OCI-LY1 (cell line): ENCODE measurements around the gene MAP3K14.

ENCODE experiments used
- H2AFZ ChIP-seq: fragments of 200-600 bp; sonication (generic), shearing (Covaris generic); 2 replicates; pipeline ENCODE4 v1.6.0; 2014; ENCODE audit warnings: antibody characterized with exemption, mild to moderate bottlenecking, low read length
- H3F3A ChIP-seq: fragments of 200-600 bp; sonication (generic), shearing (Covaris generic); 2 replicates; pipeline ENCODE4 v1.6.0; 2014; ENCODE audit warnings: mild to moderate bottlenecking, antibody characterized with exemption, low read length, moderate library complexity; ENCODE audit not compliant: insufficient read depth
- H3K27ac ChIP-seq: fragments of 200-600 bp; sonication (generic); 2 replicates; pipeline ENCODE4 v1.5.1; 2014; ENCODE audit warnings: low read length, mixed run types, mild to moderate bottlenecking, low read depth; ENCODE audit not compliant: poor library complexity, severe bottlenecking
- H3K27me3 ChIP-seq: fragments of 200-600 bp; sonication (generic); 2 replicates; pipeline ENCODE4 v1.6.0; 2014; ENCODE audit warnings: antibody characterized with exemption, mild to moderate bottlenecking, low read length, moderate library complexity; ENCODE audit not compliant: insufficient read depth
- H3K36me3 ChIP-seq: fragments of 200-600 bp; sonication (generic); 2 replicates; pipeline ENCODE4 v1.6.1; 2014; ENCODE audit warnings: mild to moderate bottlenecking, antibody characterized with exemption, low read length, moderate library complexity, mixed read lengths; ENCODE audit not compliant: insufficient read depth
- H3K4me1 ChIP-seq: fragments of 200-600 bp; sonication (generic); 2 replicates; pipeline ENCODE4 v1.5.1; 2014; ENCODE audit warnings: mild to moderate bottlenecking, low read length, moderate library complexity; ENCODE audit not compliant: insufficient read depth, severe bottlenecking
- H3K4me2 ChIP-seq: fragments of 200-600 bp; sonication (generic), shearing (Covaris generic); 2 replicates; pipeline ENCODE4 v1.6.1; 2014; ENCODE audit warnings: low read length
- H3K4me3 ChIP-seq: fragments of 200-600 bp; sonication (generic); 2 replicates; pipeline ENCODE4 v1.5.1; 2014; ENCODE audit warnings: low read length, low read depth, mild to moderate bottlenecking, mixed read lengths; ENCODE audit not compliant: poor library complexity, severe bottlenecking
- H3K79me2 ChIP-seq: fragments of 200-600 bp; shearing (Covaris generic); 2 replicates; pipeline ENCODE4 v1.6.1; 2016; ENCODE audit warnings: mixed run types, low read length, mixed read lengths; ENCODE audit not compliant: insufficient read depth
- H3K9ac ChIP-seq: fragments of 200-600 bp; sonication (generic), shearing (Covaris generic); 2 replicates; pipeline ENCODE4 v1.6.1; 2014; ENCODE audit warnings: mild to moderate bottlenecking, low read length, mixed read lengths
- H3K9me2 ChIP-seq: fragments of 200-600 bp; sonication (generic), shearing (Covaris generic); 2 replicates; pipeline ENCODE4 v1.6.1; 2014; ENCODE audit warnings: low read depth, mild to moderate bottlenecking, low read length, mixed read lengths
- H3K9me3 ChIP-seq: fragments of 200-600 bp; shearing (Covaris generic); 2 replicates; pipeline ENCODE4 v1.6.1; 2014; ENCODE audit warnings: low read length, mixed read lengths
- H4K20me1 ChIP-seq: fragments of 200-600 bp; sonication (generic), shearing (Covaris generic); 2 replicates; pipeline ENCODE4 v1.6.0; 2016; ENCODE audit warnings: mild to moderate bottlenecking, low read length; ENCODE audit not compliant: insufficient read depth
- EZH2 ChIP-seq: fragments of 200-600 bp; sonication (generic), shearing (Covaris generic); IDR thresholded peaks from 2 replicates; pipeline ENCODE4 v1.8.0; 2017; ENCODE audit warnings: borderline replicate concordance, mixed run types, mild to moderate bottlenecking, antibody characterized with exemption, low read length, moderate library complexity, mixed read lengths
- TF ChIP-seq, protein P1 (sequence below): fragments of 200-600 bp; sonication (generic), shearing (Covaris generic); IDR thresholded peaks from 2 replicates; pipeline ENCODE4 v1.5.1; 2017; ENCODE audit warnings: mild to moderate bottlenecking, antibody characterized with exemption, low read length, moderate library complexity, mixed read lengths

The MAP3K14 gene

DNA sequence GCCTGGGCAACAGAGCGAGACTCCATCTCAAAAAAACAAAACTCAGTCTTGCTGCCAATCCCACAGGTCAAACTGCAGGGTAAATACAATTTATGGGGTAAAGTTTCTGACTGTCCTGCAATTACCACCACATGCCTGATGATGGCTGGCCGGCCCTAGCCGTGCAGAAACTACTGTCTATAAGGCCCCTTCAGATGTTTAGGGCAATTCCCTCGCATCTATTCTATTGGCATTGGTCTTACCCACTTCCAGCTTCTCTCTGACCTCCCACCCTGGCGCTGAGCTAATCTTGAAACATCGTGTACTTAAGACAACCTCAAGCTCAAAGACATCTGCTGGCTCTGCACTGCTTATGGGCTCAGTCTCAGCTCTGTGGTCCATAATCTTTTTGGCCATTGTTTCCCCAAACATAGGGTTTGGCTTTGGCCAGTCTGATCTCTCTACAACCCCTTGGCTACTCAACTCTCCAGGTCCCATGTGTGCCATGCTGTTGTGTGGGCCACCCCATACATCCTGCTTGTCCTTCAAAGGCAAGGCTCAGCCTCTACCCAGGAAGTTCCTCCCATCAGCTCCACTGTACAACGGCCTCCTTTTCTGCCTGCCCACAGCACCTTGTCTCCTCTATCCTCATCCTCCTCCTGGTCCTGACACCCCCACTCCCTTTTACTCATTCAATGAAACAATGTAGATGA is 16.6 kb downstream of the MAP3K14 start:
- H3K9ac ChIP-seq: no peak overlapping the region
- no peak overlapping the region for H2AFZ ChIP-seq
- no peak overlapping the region for H3K27ac ChIP-seq
- no peaks in the 10 kb centered on the region for H3K27me3 ChIP-seq
- no peak overlapping the region for H3K4me2 ChIP-seq
- peaks cover 55% of the 10 kb centered on the region for H3K4me1 ChIP-seq
- no peaks in the 10 kb centered on the region for H4K20me1 ChIP-seq
- no peaks in the 10 kb centered on the region for H3K9me3 ChIP-seq
- no peaks in the 10 kb centered on the region for H3K79me2 ChIP-seq
- no peaks in the 10 kb centered on the region for H3K9me2 ChIP-seq
- no peaks in the 10 kb centered on the region for H3K36me3 ChIP-seq
- TF ChIP-seq, protein P1, sequence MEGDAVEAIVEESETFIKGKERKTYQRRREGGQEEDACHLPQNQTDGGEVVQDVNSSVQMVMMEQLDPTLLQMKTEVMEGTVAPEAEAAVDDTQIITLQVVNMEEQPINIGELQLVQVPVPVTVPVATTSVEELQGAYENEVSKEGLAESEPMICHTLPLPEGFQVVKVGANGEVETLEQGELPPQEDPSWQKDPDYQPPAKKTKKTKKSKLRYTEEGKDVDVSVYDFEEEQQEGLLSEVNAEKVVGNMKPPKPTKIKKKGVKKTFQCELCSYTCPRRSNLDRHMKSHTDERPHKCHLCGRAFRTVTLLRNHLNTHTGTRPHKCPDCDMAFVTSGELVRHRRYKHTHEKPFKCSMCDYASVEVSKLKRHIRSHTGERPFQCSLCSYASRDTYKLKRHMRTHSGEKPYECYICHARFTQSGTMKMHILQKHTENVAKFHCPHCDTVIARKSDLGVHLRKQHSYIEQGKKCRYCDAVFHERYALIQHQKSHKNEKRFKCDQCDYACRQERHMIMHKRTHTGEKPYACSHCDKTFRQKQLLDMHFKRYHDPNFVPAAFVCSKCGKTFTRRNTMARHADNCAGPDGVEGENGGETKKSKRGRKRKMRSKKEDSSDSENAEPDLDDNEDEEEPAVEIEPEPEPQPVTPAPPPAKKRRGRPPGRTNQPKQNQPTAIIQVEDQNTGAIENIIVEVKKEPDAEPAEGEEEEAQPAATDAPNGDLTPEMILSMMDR: no peak
- TF ChIP-seq EZH2: no peak
- H3K4me3 ChIP-seq: no peak overlapping the region
- no peaks in the 10 kb centered on the region for H3F3A ChIP-seq

DNA sequence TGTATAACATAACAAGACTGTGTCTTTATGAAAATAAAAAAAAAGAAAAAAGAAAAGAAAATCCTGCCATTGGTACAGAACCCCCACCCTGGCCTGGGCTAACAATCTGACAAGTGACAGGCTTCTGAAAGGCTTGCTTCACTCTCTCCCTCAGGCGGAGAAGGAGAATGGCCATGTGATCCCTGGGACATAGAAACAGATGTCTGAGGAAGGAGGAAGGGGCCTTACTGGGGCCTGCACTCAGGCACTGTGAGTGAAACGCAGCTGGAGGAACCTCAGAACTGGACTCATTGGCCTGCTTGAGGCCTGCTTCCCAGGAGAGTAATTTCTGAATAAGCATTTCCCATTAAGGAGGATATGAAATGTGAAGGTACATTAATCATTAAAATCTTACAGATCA is 17.5 kb downstream of the MAP3K14 start:
- no peaks in the 10 kb centered on the region for H3K79me2 ChIP-seq
- no peaks in the 10 kb centered on the region for H4K20me1 ChIP-seq
- H3K27ac ChIP-seq: peak overlapping the region; percentile 45
- no peaks in the 10 kb centered on the region for H3K27me3 ChIP-seq
- H3K9me3 ChIP-seq: no peaks in the 10 kb centered on the region
- no peak overlapping the region for H3K9ac ChIP-seq
- no peaks in the 10 kb centered on the region for H3K9me2 ChIP-seq
- no peak overlapping the region for H3K4me2 ChIP-seq
- H3K4me3 ChIP-seq: no peak overlapping the region
- H3K36me3 ChIP-seq: no peaks in the 10 kb centered on the region
- no peaks in the 10 kb centered on the region for H3F3A ChIP-seq
- H2AFZ ChIP-seq: no peak overlapping the region
- H3K4me1 ChIP-seq: peaks cover 55% of the 10 kb centered on the region
- TF ChIP-seq, protein P1: no peak
- TF ChIP-seq EZH2: no peak

DNA sequence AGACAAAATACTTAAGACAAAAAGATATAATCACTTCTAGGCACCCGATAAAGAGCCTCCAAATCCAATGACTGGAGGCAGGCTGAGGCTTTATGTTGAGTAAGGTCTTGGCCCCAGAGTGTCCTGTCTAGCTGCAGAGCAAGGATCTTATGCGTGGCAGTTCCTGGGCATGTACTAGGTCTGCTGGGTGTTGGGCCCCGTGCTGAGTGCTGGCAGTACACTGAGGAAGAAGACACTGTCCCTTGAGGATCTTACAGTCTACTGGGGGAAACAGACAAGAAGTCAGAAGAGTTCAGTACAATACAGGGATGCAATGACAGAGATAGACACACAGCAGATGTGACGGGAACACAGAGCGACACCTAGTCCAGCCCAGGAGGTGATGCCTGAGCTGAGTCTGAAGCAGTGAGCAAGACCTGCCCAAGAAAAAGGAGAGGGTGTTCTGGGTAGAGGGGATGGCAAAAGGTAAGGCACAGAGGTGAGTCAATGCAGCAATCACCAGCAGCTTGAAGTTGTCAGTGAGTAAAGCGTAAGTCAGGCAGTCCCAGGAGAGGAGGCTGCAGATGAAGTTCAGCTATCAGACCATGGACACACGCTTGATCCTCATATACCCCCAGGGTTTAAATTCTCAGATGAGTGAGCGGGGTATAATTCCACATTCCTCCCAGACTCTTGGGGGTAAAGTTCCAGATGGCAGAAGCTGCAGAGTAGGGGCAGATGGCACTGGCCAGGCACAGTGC is 18.1 kb downstream of the MAP3K14 start:
- H3K9ac ChIP-seq: no peak overlapping the region
- H2AFZ ChIP-seq: no peak overlapping the region
- peaks cover 55% of the 10 kb centered on the region for H3K4me1 ChIP-seq
- H3K36me3 ChIP-seq: no peaks in the 10 kb centered on the region
- H3K4me2 ChIP-seq: no peak overlapping the region
- no peaks in the 10 kb centered on the region for H3K79me2 ChIP-seq
- H3K27ac ChIP-seq: peak overlapping the region; percentile 45
- no peaks in the 10 kb centered on the region for H4K20me1 ChIP-seq
- no peak overlapping the region for H3K4me3 ChIP-seq
- TF ChIP-seq EZH2: no peak
- TF ChIP-seq, protein P1: no peak
- no peaks in the 10 kb centered on the region for H3K27me3 ChIP-seq
- H3K9me2 ChIP-seq: no peaks in the 10 kb centered on the region
- no peaks in the 10 kb centered on the region for H3K9me3 ChIP-seq
- no peaks in the 10 kb centered on the region for H3F3A ChIP-seq
